LNCaP clone FGC (cell line): ENCODE data around the gene NR5A1.

Experiments
- DNase-seq: peaks from one replicate; pipeline ENCODE4 v3.0.0-alpha.2; 2011; ENCODE audit warnings: low read depth
- H3K4me3 ChIP-seq: 2 replicates; pipeline ENCODE4 v1.5.1; 2011; ENCODE audit warnings: mild to moderate bottlenecking, low read depth, low read length, control low read depth
- TF ChIP-seq, protein P1 (sequence below): IDR thresholded peaks from 2 replicates; pipeline ENCODE4 v1.5.1; 2012; ENCODE audit warnings: mild to moderate bottlenecking; ENCODE audit not compliant: control insufficient read depth, insufficient read depth; ENCODE audit errors: extremely low read depth

The NR5A1 gene

DNA sequence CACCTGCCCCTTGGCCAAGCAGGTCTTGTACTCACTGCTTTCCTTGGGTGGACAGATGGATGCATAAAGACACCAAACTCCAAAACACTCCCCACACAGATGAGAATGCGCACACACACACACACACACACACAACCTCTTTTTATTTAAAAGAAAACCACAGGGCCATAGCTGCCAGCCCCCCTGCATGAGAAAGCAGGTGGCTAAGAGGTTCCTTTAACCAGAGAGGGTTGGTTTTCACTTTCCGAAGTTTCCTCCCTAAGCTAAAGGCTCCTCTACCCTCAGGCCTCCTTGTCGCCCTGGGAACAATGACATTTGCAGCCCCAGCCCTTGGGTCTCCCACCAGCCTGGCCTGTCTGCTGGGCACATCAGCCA is 11.1 kb downstream of the NR5A1 start:
- TF ChIP-seq, protein P1, sequence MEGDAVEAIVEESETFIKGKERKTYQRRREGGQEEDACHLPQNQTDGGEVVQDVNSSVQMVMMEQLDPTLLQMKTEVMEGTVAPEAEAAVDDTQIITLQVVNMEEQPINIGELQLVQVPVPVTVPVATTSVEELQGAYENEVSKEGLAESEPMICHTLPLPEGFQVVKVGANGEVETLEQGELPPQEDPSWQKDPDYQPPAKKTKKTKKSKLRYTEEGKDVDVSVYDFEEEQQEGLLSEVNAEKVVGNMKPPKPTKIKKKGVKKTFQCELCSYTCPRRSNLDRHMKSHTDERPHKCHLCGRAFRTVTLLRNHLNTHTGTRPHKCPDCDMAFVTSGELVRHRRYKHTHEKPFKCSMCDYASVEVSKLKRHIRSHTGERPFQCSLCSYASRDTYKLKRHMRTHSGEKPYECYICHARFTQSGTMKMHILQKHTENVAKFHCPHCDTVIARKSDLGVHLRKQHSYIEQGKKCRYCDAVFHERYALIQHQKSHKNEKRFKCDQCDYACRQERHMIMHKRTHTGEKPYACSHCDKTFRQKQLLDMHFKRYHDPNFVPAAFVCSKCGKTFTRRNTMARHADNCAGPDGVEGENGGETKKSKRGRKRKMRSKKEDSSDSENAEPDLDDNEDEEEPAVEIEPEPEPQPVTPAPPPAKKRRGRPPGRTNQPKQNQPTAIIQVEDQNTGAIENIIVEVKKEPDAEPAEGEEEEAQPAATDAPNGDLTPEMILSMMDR: no peak

DNA sequence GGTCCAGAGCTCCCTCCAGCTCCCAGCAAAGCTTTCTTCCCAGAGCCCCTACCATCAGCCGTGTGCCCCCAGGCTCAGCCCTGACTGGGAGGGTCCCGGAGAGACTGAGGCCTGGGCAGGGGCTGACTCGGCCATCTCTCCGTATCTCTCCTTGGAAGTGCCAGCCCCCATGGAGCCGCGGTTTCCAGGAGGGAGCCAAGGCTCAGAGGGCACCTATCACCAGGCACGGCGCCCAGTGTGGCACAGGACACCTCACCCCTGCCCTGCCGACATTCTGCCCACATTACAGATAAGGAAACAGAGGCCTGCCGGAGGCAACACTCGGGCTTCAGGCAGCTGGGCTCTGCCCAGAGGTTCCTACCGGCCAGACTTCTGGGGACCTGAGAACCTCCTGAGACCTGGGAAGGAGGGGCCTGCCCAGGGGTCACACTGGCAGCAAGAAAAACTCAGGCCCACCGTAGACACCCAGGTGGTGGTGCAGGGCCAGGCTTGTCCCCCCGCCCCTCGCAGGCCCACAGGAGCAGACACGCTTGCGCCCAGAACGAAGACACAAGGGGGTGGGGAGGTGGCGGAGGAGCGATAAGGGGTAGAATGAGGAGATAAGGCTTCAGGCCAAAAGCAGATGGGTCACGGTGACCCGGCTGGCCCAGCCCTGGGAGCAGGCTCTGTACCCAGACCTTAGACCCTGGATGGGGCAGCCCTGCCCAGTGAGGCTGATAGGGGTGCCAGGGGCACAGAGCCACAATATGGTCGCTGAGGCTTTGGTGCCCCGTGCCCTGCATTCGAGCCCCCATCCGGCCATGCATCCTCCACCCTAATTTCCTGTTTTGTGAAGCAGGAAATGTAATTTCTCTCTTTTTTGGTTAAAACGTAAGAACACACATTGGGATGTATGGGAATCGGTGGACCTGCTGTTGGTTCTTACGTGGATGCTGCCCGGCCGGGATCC is 11.8 kb downstream of the NR5A1 start:
- TF ChIP-seq, protein P1: no peak
- no peak for DNase-seq
- H3K4me3 ChIP-seq: no peak overlapping the region

More for the DNA sequence above, 11.1 kb downstream of the NR5A1 start:
- H3K4me3 ChIP-seq: no peak overlapping the region
- no peak for DNase-seq

DNA sequence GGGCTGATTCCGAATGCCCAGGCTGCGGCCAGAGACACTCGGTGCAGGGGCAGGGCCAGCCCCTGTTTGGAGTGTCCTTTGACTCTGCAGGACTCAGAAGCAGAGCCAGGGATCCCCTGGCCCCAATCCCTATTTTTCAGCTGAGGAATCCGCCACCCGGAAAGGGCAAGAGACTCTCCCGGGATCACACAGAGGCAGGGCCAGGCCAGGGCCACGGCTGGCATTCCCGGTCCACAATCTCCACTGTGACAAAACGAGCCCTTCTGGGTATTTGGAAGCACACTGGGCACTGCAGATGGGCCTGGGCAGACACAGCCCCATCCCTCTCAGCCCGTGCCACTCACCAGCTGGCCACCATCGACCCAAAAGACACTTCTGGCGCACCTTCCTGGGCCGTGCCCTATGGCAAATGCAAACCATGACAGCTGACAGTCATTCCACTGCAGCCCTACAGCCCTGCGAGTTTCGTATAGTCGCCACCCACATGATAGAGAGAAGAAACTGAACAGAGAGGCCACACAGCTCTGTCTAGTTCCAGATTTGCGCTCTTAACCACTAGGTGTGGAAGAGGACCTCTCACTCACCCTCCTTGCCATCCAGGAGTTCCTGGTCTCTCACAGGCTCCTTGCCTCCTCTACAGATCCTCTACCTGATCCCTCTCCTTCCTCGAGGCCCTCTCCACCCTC is 13.3 kb downstream of the NR5A1 start:
- no peak overlapping the region for H3K4me3 ChIP-seq
- DNase-seq: no peak
- TF ChIP-seq, protein P1: no peak

DNA sequence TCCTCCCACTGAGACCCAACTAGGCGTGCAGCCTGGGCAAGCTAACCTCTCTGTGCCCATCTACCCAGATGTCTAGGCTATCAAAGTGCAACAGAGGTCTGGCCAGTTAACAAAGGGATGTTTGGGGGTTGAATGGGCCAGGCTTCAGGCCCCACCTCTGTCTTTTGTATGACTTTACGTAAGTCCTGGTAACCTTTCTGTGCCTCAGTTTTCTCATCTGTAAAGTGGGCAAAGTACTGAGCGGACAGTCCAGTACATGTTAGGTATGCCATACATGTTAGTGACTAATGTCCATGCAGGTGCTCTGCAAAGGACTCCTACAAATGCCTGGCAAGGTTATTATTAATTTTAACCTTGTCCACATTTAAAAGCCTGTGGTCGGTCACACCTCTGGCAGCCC is 14.0 kb downstream of the NR5A1 start:
- no peak for DNase-seq
- TF ChIP-seq, protein P1: no peak
- H3K4me3 ChIP-seq: no peak overlapping the region

DNA sequence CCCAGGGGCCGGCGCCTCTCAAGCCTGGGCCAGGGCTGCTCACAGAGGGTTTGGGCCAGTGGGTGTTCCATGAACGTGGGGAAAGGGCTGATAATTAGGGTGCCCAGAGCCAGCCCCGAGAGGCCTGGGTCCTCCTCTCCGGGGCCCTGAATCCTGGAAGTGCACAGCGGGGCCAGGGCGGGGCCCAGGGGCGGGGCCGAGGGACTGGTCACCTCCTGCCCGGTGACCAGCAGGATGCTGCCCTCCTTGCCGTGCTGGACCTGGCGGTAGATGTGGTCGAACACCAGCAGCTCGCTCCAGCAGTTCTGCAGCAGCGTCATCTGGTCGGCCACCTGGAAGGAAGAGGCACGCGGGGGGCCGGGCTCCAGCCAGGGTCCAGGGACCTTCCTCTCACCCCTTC is 14.4 kb downstream of the NR5A1 start:
- DNase-seq: no peak
- no peak overlapping the region for H3K4me3 ChIP-seq
- TF ChIP-seq, protein P1: no peak

DNA sequence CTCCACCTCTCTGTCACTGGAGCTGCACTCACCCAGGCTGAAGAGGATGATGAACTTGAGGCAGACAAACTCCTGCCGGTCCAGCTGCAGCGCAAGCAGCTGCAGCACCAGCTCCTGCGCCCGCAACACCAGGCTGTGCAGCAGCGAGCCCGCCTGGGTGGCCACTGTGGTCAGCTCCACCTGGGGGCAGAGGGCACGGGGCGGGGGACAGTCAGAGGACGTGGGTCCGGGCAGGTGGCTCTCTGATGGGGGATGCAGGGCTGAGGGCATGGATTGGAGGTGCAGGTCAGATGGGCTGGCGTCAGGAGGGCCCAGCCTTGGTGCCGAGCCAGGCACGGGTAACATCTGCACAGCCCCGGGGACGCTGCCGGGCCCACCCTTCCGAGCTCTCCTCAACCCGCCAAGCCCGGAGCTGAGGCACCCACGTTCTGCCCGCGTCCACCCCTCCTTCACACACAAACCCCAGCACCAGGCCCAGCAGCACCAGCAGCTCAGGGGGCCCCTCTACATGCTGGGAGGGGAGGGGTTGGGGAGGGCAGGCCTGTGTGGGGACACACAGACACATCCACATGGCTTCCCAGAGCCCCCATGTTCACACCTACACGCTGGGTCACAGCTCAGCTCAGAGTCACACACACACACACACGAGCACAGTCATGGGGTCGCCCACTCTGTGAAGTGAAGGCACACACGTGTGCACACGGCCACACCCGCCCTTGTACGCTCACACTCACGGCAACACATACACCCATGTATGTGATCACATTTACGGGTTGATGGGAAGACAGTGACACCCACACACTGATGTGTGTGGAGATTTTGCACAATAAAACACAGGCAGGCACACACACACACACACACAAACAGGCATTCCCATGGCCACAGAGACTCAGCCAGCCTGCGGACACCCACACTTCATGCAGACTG is 15.9 kb downstream of the NR5A1 start:
- TF ChIP-seq, protein P1: no peak
- no peak for DNase-seq
- no peak overlapping the region for H3K4me3 ChIP-seq
